Activated naive CD4-positive, alpha-beta T cell treated with anti-CD3 and anti-CD28 coated beads, Interleukin-2, amount 50 U/mL, for 24 hours (primary cell): ENCODE results near the gene DAZAP1.

Source experiments
- H3K27ac Mint-ChIP-seq: one replicate; pipeline ENCODE4 v1.8.0; 2021; ENCODE audit warnings: mild to moderate bottlenecking, mixed read lengths
- H3K27me3 Mint-ChIP-seq: one replicate; pipeline ENCODE4 v1.8.0; 2021; ENCODE audit warnings: mixed read lengths
- H3K36me3 Mint-ChIP-seq: one replicate; pipeline ENCODE4 v1.8.0; 2021; ENCODE audit warnings: mixed read lengths
- H3K4me1 Mint-ChIP-seq: one replicate; pipeline ENCODE4 v1.8.0; 2021; ENCODE audit warnings: mixed read lengths
- H3K4me3 Mint-ChIP-seq: one replicate; pipeline ENCODE4 v1.8.0; 2021; ENCODE audit warnings: mild to moderate bottlenecking, mixed read lengths
- H3K9me3 Mint-ChIP-seq: one replicate; pipeline ENCODE4 v1.8.0; 2021; ENCODE audit warnings: mixed read lengths

DAZAP1 gene

GRCh38 chr19:1447944-1448343, 40.6 kb downstream of the DAZAP1 start:
- Mint-ChIP-seq H3K9me3 (no peaks in the 10 kb centered on the region), H3K4me3 (no peak overlapping the region), H3K27me3 (peaks cover 31% of the 10 kb centered on the region), H3K27ac (peak overlapping the region; percentile 46), H3K4me1 (peaks cover 12% of the 10 kb centered on the region), H3K36me3 (peaks cover 2% of the 10 kb centered on the region)

GRCh38 chr19:1449467-1450442, 42.4 kb downstream of the DAZAP1 start, which contains the start of gene APC2:
Gene APC2 (plus strand): TSS chr19:1450121. CDS start chr19:1453002, 2,881 bp downstream.
- peak within 1 kb of the TSS; percentile 62 for H3K4me3 Mint-ChIP-seq
- no peaks in the 10 kb centered on the region for H3K9me3 Mint-ChIP-seq
- H3K27me3 Mint-ChIP-seq: peaks cover 34% of the 10 kb centered on the region
- peak within 1 kb of the TSS; percentile 51 for H3K27ac Mint-ChIP-seq
- peaks cover 12% of the 10 kb centered on the region for H3K4me1 Mint-ChIP-seq
- peaks cover 2% of the 10 kb centered on the region for H3K36me3 Mint-ChIP-seq

- Mint-ChIP-seq H3K4me3 (no peak overlapping the region), H3K4me1 (peaks cover 22% of the 10 kb centered on the region), H3K9me3 (no peaks in the 10 kb centered on the region), H3K27me3 (peaks cover 40% of the 10 kb centered on the region), H3K36me3 (peaks cover 2% of the 10 kb centered on the region), H3K27ac (peak overlapping the region; percentile 9)
Measured at GRCh38 chr19:1450735-1451731, 43.6 kb downstream of the DAZAP1 start.

- H3K9me3 Mint-ChIP-seq: no peaks in the 10 kb centered on the region
- H3K27ac Mint-ChIP-seq: no peak overlapping the region
- H3K36me3 Mint-ChIP-seq: peaks cover 2% of the 10 kb centered on the region
- H3K27me3 Mint-ChIP-seq: peaks cover 39% of the 10 kb centered on the region
- H3K4me1 Mint-ChIP-seq: peaks cover 22% of the 10 kb centered on the region
- H3K4me3 Mint-ChIP-seq: no peak overlapping the region
Measured at GRCh38 chr19:1451916-1452801, 44.8 kb downstream of the DAZAP1 start.

- H3K4me1 Mint-ChIP-seq: peaks cover 22% of the 10 kb centered on the region
- H3K9me3 Mint-ChIP-seq: no peaks in the 10 kb centered on the region
- H3K27me3 Mint-ChIP-seq: peaks cover 34% of the 10 kb centered on the region
- no peak overlapping the region for H3K27ac Mint-ChIP-seq
- no peak overlapping the region for H3K4me3 Mint-ChIP-seq
- peaks cover 2% of the 10 kb centered on the region for H3K36me3 Mint-ChIP-seq
Measured at GRCh38 chr19:1452802-1453524, 45.6 kb downstream of the DAZAP1 start.

- Mint-ChIP-seq H3K4me3 (no peak overlapping the region), H3K27me3 (peaks cover 31% of the 10 kb centered on the region), H3K27ac (no peak overlapping the region), H3K36me3 (peaks cover 2% of the 10 kb centered on the region), H3K9me3 (no peaks in the 10 kb centered on the region), H3K4me1 (peaks cover 22% of the 10 kb centered on the region)
Measured at GRCh38 chr19:1453525-1454364, 46.4 kb downstream of the DAZAP1 start.

- no peak overlapping the region for H3K27ac Mint-ChIP-seq
- no peaks in the 10 kb centered on the region for H3K9me3 Mint-ChIP-seq
- peaks cover 28% of the 10 kb centered on the region for H3K27me3 Mint-ChIP-seq
- no peak overlapping the region for H3K4me3 Mint-ChIP-seq
- peaks cover 2% of the 10 kb centered on the region for H3K36me3 Mint-ChIP-seq
- H3K4me1 Mint-ChIP-seq: peaks cover 16% of the 10 kb centered on the region
Measured at GRCh38 chr19:1455002-1455335, 47.6 kb downstream of the DAZAP1 start.

- peak overlapping the region; percentile 23 for H3K4me3 Mint-ChIP-seq
- peaks cover 2% of the 10 kb centered on the region for H3K36me3 Mint-ChIP-seq
- H3K9me3 Mint-ChIP-seq: no peaks in the 10 kb centered on the region
- peaks cover 24% of the 10 kb centered on the region for H3K27me3 Mint-ChIP-seq
- H3K27ac Mint-ChIP-seq: no peak overlapping the region
- H3K4me1 Mint-ChIP-seq: peaks cover 15% of the 10 kb centered on the region
Measured at GRCh38 chr19:1455336-1456120, 48.1 kb downstream of the DAZAP1 start.

- Mint-ChIP-seq H3K27ac (no peak overlapping the region), H3K4me3 (no peak overlapping the region), H3K4me1 (peaks cover 10% of the 10 kb centered on the region), H3K9me3 (no peaks in the 10 kb centered on the region), H3K27me3 (peaks cover 18% of the 10 kb centered on the region), H3K36me3 (peaks cover 2% of the 10 kb centered on the region)
Measured at GRCh38 chr19:1456121-1456900, 48.9 kb downstream of the DAZAP1 start.

GRCh38 chr19:1457031-1457739, 49.8 kb downstream of the DAZAP1 start:
- Mint-ChIP-seq H3K27me3 (peaks cover 18% of the 10 kb centered on the region), H3K4me1 (peaks cover 10% of the 10 kb centered on the region), H3K27ac (no peak overlapping the region), H3K36me3 (peaks cover 2% of the 10 kb centered on the region), H3K9me3 (no peaks in the 10 kb centered on the region), H3K4me3 (no peak overlapping the region)

- H3K36me3 Mint-ChIP-seq: peaks cover 2% of the 10 kb centered on the region
- no peak overlapping the region for H3K27ac Mint-ChIP-seq
- H3K4me3 Mint-ChIP-seq: no peak overlapping the region
- H3K9me3 Mint-ChIP-seq: no peaks in the 10 kb centered on the region
- peaks cover 16% of the 10 kb centered on the region for H3K27me3 Mint-ChIP-seq
- H3K4me1 Mint-ChIP-seq: peaks cover 10% of the 10 kb centered on the region
Measured at GRCh38 chr19:1457892-1458291, 50.5 kb downstream of the DAZAP1 start.

- Mint-ChIP-seq H3K4me3 (no peak overlapping the region), H3K4me1 (peaks cover 10% of the 10 kb centered on the region), H3K27ac (no peak overlapping the region), H3K36me3 (peaks cover 2% of the 10 kb centered on the region), H3K9me3 (no peaks in the 10 kb centered on the region), H3K27me3 (peaks cover 12% of the 10 kb centered on the region)
Measured at GRCh38 chr19:1459479-1459878, 52.1 kb downstream of the DAZAP1 start.
